Endothelial cell of umbilical vein (primary cell): ENCODE measurements around the gene MYO6. TPM values are rescaled to one million over a fixed set of nuclear protein-coding genes. Genes with fewer than 3 reads are reported as not detected.

Experiments used
- BruUV-seq: library from RNA; stranded (reverse); fragments of 400-500 nt; replicated peaks from 2 replicates; lab custom pipeline; 2021; lab: Mats Ljungman, UMichigan
- CTCF ChIA-PET: fragments of 300-600, 350-600 bp; sonication (Branson Sonifier 250); formaldehyde crosslinking; loops from one replicate; lab custom pipeline; 2021; ENCODE audit warnings: antibody characterized with exemption, inconsistent platforms; lab: Charles Lee
- POLR2A ChIA-PET: fragments of 300-600, 350-600 bp; sonication (Branson Sonifier 250); formaldehyde crosslinking; loops from one replicate; lab custom pipeline; 2021; ENCODE audit warnings: antibody characterized with exemption, inconsistent platforms; lab: Charles Lee
- DNase-seq: peaks from one replicate; pipeline ENCODE4 v3.0.0-alpha.2; 2011; ENCODE audit warnings: low read depth, low spot score
- FAIRE-seq: peaks from 2 replicates; lab custom pipeline; 2011; peaks lifted over from hg19 to GRCh38; lab: Jason Lieb, UNC
- H2AFZ ChIP-seq: 2 replicates; pipeline ENCODE4 v1.6.0; 2012; ENCODE audit warnings: low read depth, low read length, control low read depth, inconsistent platforms
- H3K27ac ChIP-seq: 2 replicates; pipeline ENCODE4 v1.5.1; 2011; ENCODE audit warnings: low read depth, mild to moderate bottlenecking, control low read depth, low read length, moderate library complexity; ENCODE audit not compliant: insufficient read depth
- H3K27me3 ChIP-seq, 2 experiments: 2 replicates each; pipeline versions ENCODE4 v1.6.0 to v1.6.1; 2011; ENCODE audit warnings: low read length in 2 of 2, mixed read lengths in 1 of 2; ENCODE audit not compliant: control insufficient read depth in 2 of 2, insufficient read depth in 2 of 2
- H3K36me3 ChIP-seq, 2 experiments: 2 replicates in 1 of 2; 3 replicates in 1 of 2; pipeline ENCODE4 v1.5.1; 2011; ENCODE audit warnings: low read length in 2 of 2, mild to moderate bottlenecking in 1 of 2, moderate library complexity in 1 of 2; ENCODE audit not compliant: control insufficient read depth in 2 of 2, insufficient read depth in 2 of 2; ENCODE audit errors: extremely low read depth in 1 of 2
- H3K4me1 ChIP-seq: 3 replicates; pipeline ENCODE4 v1.5.1; 2011; ENCODE audit warnings: mild to moderate bottlenecking, low read length; ENCODE audit not compliant: control insufficient read depth, insufficient read depth; ENCODE audit errors: extremely low read depth
- H3K4me2 ChIP-seq: 2 replicates; pipeline ENCODE4 v1.6.1; 2011; ENCODE audit warnings: low read length, control low read depth, mixed read lengths; ENCODE audit not compliant: insufficient read depth
- H3K4me3 ChIP-seq, 3 experiments: fragments of 200-600 bp in 1 of 3; sonication (generic), shearing (Covaris generic) in 1 of 3; replicated peaks in 1 of 3; 2 replicates each; pipeline ENCODE4 v1.5.1; 2011 to 2016; ENCODE audit warnings: control low read depth in 3 of 3, low read length in 3 of 3, mild to moderate bottlenecking in 2 of 3, inconsistent platforms in 1 of 3, low read depth in 1 of 3, moderate library complexity in 1 of 3; ENCODE audit not compliant: insufficient read depth in 1 of 3
- H3K79me2 ChIP-seq: 2 replicates; pipeline ENCODE4 v1.6.0; 2012; ENCODE audit warnings: low read length, inconsistent platforms; ENCODE audit not compliant: control insufficient read depth, insufficient read depth
- H3K9ac ChIP-seq: replicated peaks from 2 replicates; pipeline ENCODE3; 2011; ENCODE audit warnings: low read length, control low read depth; ENCODE audit not compliant: insufficient read depth; ENCODE audit errors: extremely low read depth
- H3K9me1 ChIP-seq: replicated peaks from 3 replicates; pipeline ENCODE4 v1.6.0; 2011; ENCODE audit warnings: mild to moderate bottlenecking, low read length; ENCODE audit not compliant: control insufficient read depth, insufficient read depth; ENCODE audit errors: extremely low read depth
- H3K9me3 ChIP-seq: replicated peaks from 2 replicates; pipeline ENCODE4 v1.5.1; 2012; ENCODE audit warnings: low read length, inconsistent platforms; ENCODE audit not compliant: control insufficient read depth, insufficient read depth
- H4K20me1 ChIP-seq: replicated peaks from 2 replicates; pipeline ENCODE3; 2011; ENCODE audit warnings: mild to moderate bottlenecking, low read length; ENCODE audit not compliant: control insufficient read depth, insufficient read depth; ENCODE audit errors: extremely low read depth
- CTCF ChIP-seq, 2 donors: IDR thresholded peaks; 1 replicate in 1 of 2; 2 replicates in 1 of 2; pipeline ENCODE4 v1.5.1; 2011; ENCODE audit warnings: low read length in 2 of 2, mild to moderate bottlenecking in 2 of 2, moderate library complexity in 2 of 2, control low read depth in 1 of 2, inconsistent platforms in 1 of 2, low read depth in 1 of 2; ENCODE audit not compliant: insufficient read depth in 1 of 2; ENCODE audit errors: extremely low read depth in 1 of 2
- EZH2 ChIP-seq: IDR thresholded peaks from 2 replicates; pipeline ENCODE4 v1.6.1; 2012; ENCODE audit warnings: borderline replicate concordance, low read depth, mild to moderate bottlenecking, moderate library complexity, low read length, inconsistent platforms; ENCODE audit not compliant: severe bottlenecking
- FOS ChIP-seq: IDR thresholded peaks from 2 replicates; pipeline ENCODE4 v1.6.1; 2011; ENCODE audit warnings: mild to moderate bottlenecking, low read length, moderate library complexity, borderline replicate concordance; ENCODE audit not compliant: insufficient read depth
- GATA2 ChIP-seq: IDR thresholded peaks from 2 replicates; pipeline ENCODE4 v1.7.0; 2011; ENCODE audit warnings: low read depth, mild to moderate bottlenecking, moderate library complexity, mixed read lengths, low read length; ENCODE audit not compliant: insufficient read length, insufficient read depth
- JUN ChIP-seq: IDR thresholded peaks from 2 replicates; pipeline ENCODE4 v1.6.1; 2011; ENCODE audit warnings: borderline replicate concordance, low read depth; ENCODE audit not compliant: insufficient read length, insufficient read depth
- MYC ChIP-seq: IDR thresholded peaks from one replicate; pipeline ENCODE4 v1.6.1; 2011; ENCODE audit warnings: mild to moderate bottlenecking, low read depth, low read length
- POLR2A ChIP-seq: IDR thresholded peaks from 2 replicates; pipeline ENCODE4 v1.6.1; 2012; ENCODE audit warnings: low read depth, mild to moderate bottlenecking, control low read depth, low read length
- POLR2AphosphoS5 ChIP-seq: IDR thresholded peaks from 2 replicates; pipeline ENCODE4 v1.6.1; 2012; ENCODE audit warnings: low read depth, mild to moderate bottlenecking, control low read depth, low read length, moderate library complexity; ENCODE audit not compliant: insufficient read depth
- dilution Hi-C: fragments of 300-500 bp; cut with MboI; formaldehyde crosslinking; loops from one replicate; pipeline ENCODE4 v1.15.0; 2019; ENCODE audit warnings: low sequenced_read_pairs; ENCODE audit not compliant: extremely low pct_ligation_motif_present
- intact Hi-C: fragments of 100-400 bp; cut with micrococcal nuclease; formaldehyde crosslinking; loops from one replicate; pipeline ENCODE4 v1.10.0; 2022
- polyA plus RNA-seq, 4 experiments: library from polyadenylated mRNA; depleted of rRNA in 3 of 4; stranded (reverse) in 3 of 4; unstranded in 1 of 4; fragments of >200 nt; gene quantifications; 2 replicates each; pipeline versions ENCODE4 v1.2.1 to v1.2.3, GENCODE V29; 2011 to 2012; ENCODE audit warnings: missing spikeins in 1 of 4
- total RNA-seq: library from RNA; stranded (reverse); gene quantifications from 2 replicates; pipeline ENCODE4 v1.2.3, GENCODE V29; 2021
- TF ChIP-seq, protein P1 (sequence below): IDR thresholded peaks from 2 replicates; pipeline ENCODE4 v1.6.1; 2011; ENCODE audit not compliant: insufficient read depth, insufficient read length

Gene MYO6
- total and polyA plus RNA-seq, 2 donors (not counting 3 experiments of a cell fraction or from before 2014, with no cell fraction given) = 15.5 to 68.0 TPM

GRCh38 chr6:75819776-75820487 lies 70.9 kb downstream of the MYO6 start:
- TF ChIP-seq MYC = no peak
- no peak for TF ChIP-seq POLR2AphosphoS5
- no peak for TF ChIP-seq FOS
- no peak for TF ChIP-seq EZH2
- no peak for TF ChIP-seq GATA2
- TF ChIP-seq, protein P1, sequence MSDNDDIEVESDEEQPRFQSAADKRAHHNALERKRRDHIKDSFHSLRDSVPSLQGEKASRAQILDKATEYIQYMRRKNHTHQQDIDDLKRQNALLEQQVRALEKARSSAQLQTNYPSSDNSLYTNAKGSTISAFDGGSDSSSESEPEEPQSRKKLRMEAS = no peak
- no peak for TF ChIP-seq CTCF (IDR thresholded peaks at IDR 0.05; ENCODE audit: extremely low read depth in 1 of 2, insufficient read depth in 1 of 2, low read depth in 1 of 2, low read length in 2 of 2)
- no peak for TF ChIP-seq POLR2A
- no peak for TF ChIP-seq JUN
- intact Hi-C loops = no loop called here
- POLR2A ChIA-PET = no interaction called here
- Histone ChIP-seq H3K79me2 (no peaks in the 10 kb centered on the region), H3K9ac (no peak overlapping the region), H3K36me3 (peaks cover 0 to 2% of the 10 kb centered on the region in 2 experiments), H3K4me1 (no peaks in the 10 kb centered on the region), H4K20me1 (no peaks in the 10 kb centered on the region), H2AFZ (no peak overlapping the region), H3K4me2 (no peak overlapping the region), H3K4me3 (no peak overlapping the region), H3K9me3 (no peaks in the 10 kb centered on the region), H3K27ac (no peak overlapping the region), H3K9me1 (no peaks in the 10 kb centered on the region), H3K27me3 (no peaks in the 10 kb centered on the region)
- no peak for DNase-seq
- dilution Hi-C loops = no loop called here
- BruUV-seq = no TSS peak
- CTCF ChIA-PET = interaction anchor here (1.0 to 1.8 kb wide), 3 partner anchors 8 to 73 kb away, joined by 3 to 9 read pairs (median 3); no protein-coding TSS in a partner anchor
- FAIRE-seq = no peak
